ENCODE results near the gene MGAT3.

- no peak for TF ChIP-seq CTCF (IDR thresholded peaks at IDR 0.05)
- no peak for TF ChIP-seq POLR2A (IDR thresholded peaks at IDR 0.05; ENCODE audit: low read depth)
Observed at GRCh38 chr22:39535357-39535725, 78.5 kb downstream of the MGAT3 start.
